Adrenal gland (tissue), 5 donors: ENCODE results near the gene PTPRN2.

Experiments
- CTCF ChIP-seq, 6 experiments: fragments of 450-650 bp in 4 of 6; fragments of 200-600 bp in 2 of 6; sonication (generic) in 1 of 6; IDR thresholded peaks; 1 replicate in 5 of 6; 2 replicates in 1 of 6; pipeline versions ENCODE4 v1.5.1 to v1.8.0; 2016 to 2021; ENCODE audit warnings: antibody characterized with exemption in 6 of 6, mild to moderate bottlenecking in 2 of 6, moderate library complexity in 1 of 6
- POLR2A ChIP-seq, 2 donors: fragments of 450-650 bp; IDR thresholded peaks; one replicate each; pipeline ENCODE4 v1.6.1; 2017; ENCODE audit warnings: antibody characterized with exemption in 2 of 2, mild to moderate bottlenecking in 2 of 2, moderate library complexity in 1 of 2
- donor health status: DM: no; HTN: no; CAD: no.

GRCh38 chr7:158618745-158619140 lies 31.1 kb upstream of the PTPRN2 start:
- TF ChIP-seq CTCF (IDR thresholded peaks at IDR 0.05) (no peak), POLR2A (IDR thresholded peaks at IDR 0.05) (no peak)
